A204.1 (cell line): ENCODE results near the gene MAST2.
A peak's percentile ranks its signal among the peaks of the same experiment; 100 is the strongest.
"Not testable (repeated sequence)": the region's sequence is repeated elsewhere in the genome, so short reads cannot be mapped to it uniquely, and the experiment has no call there.

Experiments
- FAIRE-seq: peaks from 2 replicates; lab custom pipeline; 2012; peaks lifted over from hg19 to GRCh38; lab: Jason Lieb, UNC

Gene MAST2

GRCh38 chr1:46030074-46030870 is 226.9 kb downstream of the MAST2 start:
- FAIRE-seq: no peak

DNA sequence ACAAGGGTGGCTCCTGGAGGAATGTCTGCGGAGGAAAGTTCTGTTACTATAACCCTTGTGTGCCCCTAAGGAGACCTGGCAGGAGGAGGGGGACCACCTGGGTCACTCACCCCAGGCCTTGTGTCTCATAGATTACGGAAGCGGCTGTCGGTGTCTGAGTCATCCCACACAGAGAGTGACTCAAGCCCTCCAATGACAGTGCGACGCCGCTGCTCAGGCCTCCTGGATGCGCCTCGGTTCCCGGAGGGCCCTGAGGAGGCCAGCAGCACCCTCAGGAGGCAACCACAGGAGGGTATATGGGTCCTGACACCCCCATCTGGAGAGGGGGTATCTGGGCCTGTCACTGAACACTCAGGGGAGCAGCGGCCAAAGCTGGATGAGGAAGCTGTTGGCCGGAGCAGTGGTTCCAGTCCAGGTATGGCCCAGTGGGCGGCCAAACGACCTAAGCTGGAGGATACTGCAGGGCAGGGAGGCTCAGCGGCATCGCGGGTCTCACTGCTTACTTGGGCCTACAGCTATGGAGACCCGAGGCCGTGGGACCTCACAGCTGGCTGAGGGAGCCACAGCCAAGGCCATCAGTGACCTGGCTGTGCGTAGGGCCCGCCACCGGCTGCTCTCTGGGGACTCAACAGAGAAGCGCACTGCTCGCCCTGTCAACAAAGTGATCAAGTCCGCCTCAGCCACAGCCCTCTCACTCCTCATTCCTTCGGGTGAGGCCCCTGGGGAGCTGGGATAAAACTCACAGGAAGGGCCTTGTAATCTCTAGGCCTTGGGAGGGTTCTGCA is 227.7 kb downstream of the MAST2 start:
- no peak for FAIRE-seq

- FAIRE-seq: no peak
Measured at GRCh38 chr1:46034601-46035516, 231.4 kb downstream of the MAST2 start.

GRCh38 chr1:46036894-46037839 is 233.8 kb downstream of the MAST2 start:
- FAIRE-seq: peak; percentile 3

DNA sequence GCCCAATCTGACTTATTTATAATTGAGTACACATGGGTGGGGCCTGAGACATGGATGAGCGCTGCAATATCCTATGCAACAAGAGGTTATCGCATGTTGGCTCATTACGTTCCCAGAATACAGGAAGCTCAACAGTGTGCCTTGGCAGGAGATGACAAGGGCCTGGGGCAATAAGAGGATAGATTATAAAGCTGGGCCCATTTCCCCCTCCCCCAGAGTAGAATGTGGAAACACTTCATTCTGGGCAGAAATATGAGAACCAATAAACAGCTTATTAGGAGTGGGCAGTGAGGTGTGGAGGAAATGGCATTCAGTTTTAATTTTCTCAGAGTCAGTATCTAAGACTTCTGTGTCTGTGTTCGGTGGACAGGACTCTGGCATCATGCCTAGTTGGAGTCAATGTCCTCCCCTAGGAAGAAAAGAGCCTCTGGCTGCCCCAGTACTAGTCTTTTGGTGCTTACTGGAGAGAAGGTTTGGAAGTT is 236.2 kb downstream of the MAST2 start:
- no peak for FAIRE-seq

DNA sequence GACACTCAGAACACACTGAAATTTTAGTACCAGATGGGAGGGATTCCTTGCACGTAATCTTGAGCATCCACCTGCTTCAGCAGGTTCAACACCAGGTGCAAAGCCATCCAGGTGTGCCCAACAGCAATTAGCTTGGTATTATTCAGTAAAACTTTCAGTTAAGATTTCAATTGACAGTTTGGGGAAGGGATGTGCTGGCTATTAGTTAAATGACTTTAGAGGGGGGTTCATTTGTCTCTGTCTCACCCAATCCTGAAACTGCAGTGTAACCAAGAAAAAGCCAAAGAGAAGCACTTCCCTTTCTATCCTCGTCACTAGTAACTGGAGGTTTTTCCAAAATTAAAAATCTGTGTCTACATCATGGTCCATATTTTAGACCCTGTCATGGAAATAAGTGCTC is 238.1 kb downstream of the MAST2 start:
- FAIRE-seq: no peak

- FAIRE-seq: no peak
Measured at GRCh38 chr1:46041974-46042373, 238.6 kb downstream of the MAST2 start.

GRCh38 chr1:46043458-46044017 is 240.1 kb downstream of the MAST2 start:
- no peak for FAIRE-seq

- FAIRE-seq: no peak
Measured at GRCh38 chr1:46044116-46044515, 240.7 kb downstream of the MAST2 start.

GRCh38 chr1:46053734-46054133 is 250.3 kb downstream of the MAST2 start:
- no peak for FAIRE-seq

- no peak for FAIRE-seq
Measured at GRCh38 chr1:46056325-46056724, 252.9 kb downstream of the MAST2 start.

- FAIRE-seq: not testable (repeated sequence)
Measured at GRCh38 chr1:46057215-46057614, 253.8 kb downstream of the MAST2 start.

DNA sequence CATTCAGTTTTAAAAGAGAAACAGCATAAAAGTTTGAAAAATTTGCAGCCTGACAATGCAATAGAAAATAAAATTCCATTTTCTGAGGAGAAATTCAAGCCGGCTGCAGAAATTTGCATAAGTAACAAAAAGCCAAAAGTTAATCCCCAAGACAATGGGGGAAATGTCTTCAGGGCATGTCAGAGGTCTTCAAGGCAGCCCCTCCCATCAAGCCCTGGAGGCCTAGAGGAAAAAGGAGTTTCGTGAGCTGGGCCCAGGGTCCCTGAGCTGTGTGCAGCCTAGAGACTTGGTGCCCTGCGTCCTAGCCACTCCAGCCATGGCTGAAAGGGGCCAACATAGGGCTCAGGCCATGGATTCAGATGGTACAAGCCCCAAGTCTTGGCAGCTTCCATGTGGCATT is 254.4 kb downstream of the MAST2 start:
- no peak for FAIRE-seq

- FAIRE-seq: no peak
Measured at GRCh38 chr1:46058936-46059335, 255.5 kb downstream of the MAST2 start.

GRCh38 chr1:46061146-46061545 is 257.7 kb downstream of the MAST2 start:
- no peak for FAIRE-seq

GRCh38 chr1:46062651-46063319 is 259.4 kb downstream of the MAST2 start:
- no peak for FAIRE-seq

- FAIRE-seq: peak; percentile 90
Measured at GRCh38 chr1:46064708-46065107, 261.3 kb downstream of the MAST2 start.

GRCh38 chr1:46065405-46065804 is 262.0 kb downstream of the MAST2 start:
- FAIRE-seq: no peak

GRCh38 chr1:46067652-46068051 is 264.2 kb downstream of the MAST2 start:
- no peak for FAIRE-seq

DNA sequence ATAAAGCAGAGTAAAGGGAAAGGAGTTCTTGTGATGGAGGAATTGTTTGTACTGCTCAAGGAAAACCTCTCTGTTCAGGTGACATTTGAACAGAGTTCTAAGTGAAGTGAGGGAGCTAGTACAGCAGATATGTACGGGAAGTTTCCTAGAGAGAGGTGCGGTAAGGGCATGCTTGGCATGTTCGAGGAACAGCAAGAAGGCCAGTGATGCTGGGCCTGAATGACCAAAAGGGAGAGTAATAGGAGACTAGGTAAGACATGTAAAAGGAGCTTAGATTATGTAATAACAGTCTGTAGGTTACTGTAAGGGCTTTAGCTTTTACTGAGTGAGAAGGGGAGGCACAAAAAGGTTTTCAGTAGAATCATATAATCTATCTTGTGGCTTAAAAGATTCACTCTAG is 265.1 kb downstream of the MAST2 start:
- no peak for FAIRE-seq
